Activated CD4-positive, alpha-beta T cell treated with anti-CD3 and anti-CD28 coated beads, Interleukin-2, amount 50 U/mL, for 16 hours (primary cell): ENCODE results near the gene RBX1.
A peak's percentile ranks its signal among the peaks of the same experiment; 100 is the strongest.
"Not testable (repeated sequence)": the region's sequence is repeated elsewhere in the genome, so short reads cannot be mapped to it uniquely, and the experiment has no call there.

Experiments used
- DNase-seq: peaks from one replicate; pipeline ENCODE4 v3.0.0-alpha.2; 2020

Gene RBX1

DNA sequence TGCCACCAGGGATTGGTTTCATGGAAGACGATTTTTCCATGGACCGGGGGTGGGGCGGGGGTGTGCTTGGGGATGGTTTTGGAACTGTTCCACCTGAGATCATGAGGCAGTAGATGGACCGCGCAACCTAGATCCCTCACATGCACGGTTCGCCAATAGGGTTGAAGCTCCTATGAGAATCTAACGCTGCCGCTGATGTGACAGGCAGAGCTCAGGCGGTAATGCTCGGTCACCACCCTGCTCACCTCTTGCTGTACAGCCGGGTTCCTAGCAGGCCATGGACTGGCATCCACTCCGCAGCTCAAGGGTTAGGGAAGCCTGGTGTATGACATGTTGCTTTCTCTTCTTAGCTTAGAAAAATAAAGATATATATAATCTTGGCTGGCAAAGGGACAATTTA is 22.0 kb downstream of the RBX1 start:
- no peak for DNase-seq

DNA sequence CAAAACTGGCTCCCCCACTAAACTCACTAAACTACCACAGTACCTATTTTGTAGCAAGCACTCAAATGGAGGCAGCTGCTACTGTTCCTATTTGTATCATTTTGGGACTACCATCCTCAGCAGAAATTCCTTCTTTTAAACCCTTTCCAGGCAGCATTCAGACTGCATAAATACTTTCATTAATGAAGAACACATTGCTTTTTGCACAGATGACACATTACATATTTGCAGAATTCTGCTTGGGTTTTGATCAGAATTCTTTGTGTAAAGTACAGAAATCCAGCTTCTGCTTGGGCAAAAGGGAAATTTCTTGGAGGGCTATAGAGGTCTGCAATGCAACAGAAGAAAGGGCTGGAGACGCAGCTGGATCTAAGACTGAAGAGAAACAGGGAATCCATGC is 24.2 kb downstream of the RBX1 start:
- DNase-seq = no peak

DNA sequence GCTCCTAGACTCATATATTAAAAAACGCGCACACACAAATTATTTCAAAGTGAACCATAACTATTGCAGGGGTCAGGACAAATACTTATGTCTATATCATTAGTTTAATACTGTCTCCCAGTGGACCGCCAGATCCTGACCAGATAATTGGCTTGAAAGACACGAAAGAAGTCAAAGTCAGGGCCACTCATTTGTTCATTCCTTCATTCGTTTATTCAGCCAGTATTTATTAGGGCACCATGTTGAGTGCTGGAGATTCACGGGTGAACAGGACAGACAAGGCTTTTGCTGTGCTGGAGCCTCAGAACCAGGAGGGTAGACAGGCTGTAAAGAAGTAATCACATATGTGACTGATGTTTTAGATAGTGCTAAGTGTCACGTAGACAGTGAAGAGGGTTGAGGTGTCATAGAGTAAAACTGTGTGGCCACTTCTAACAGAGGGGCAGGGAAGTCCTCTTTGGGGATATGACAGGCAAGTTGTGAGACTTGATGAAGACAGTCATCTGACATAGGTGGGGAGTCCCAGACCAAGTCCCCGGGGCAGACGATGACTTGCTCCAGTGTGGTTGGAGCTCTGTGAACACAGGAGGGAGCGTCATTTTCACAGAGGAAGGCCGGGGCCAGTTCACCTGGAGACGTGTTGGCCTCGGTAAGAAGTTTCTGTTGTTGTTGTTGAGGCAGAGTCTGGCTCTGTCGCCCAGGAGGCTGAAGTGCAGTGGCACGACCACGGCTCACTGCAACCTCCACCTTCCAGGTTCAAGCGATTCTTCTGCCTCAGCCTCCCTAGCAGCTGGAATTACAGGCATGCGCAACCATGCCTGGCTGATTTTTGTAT is 25.9 kb downstream of the RBX1 start:
- DNase-seq = no peak

DNA sequence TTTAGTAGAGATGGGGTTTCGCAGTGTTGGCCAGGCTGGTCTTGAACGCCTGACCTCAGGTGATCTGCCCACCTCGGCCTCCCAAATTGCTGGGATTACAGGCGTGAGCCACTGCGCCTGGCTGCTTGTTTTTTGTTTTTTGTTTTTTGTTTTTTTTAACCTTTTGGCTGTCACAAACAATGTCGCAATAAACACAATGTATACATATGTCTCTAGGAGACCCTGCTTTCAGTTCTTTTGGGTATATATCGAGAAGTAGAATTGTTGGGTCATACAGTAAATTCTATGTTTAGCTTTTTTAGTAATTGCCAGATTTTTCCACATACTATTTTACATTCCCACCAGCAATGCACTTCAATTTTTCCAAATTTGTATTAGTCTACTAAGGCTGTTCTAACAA is 28.0 kb downstream of the RBX1 start:
- no peak for DNase-seq

DNA sequence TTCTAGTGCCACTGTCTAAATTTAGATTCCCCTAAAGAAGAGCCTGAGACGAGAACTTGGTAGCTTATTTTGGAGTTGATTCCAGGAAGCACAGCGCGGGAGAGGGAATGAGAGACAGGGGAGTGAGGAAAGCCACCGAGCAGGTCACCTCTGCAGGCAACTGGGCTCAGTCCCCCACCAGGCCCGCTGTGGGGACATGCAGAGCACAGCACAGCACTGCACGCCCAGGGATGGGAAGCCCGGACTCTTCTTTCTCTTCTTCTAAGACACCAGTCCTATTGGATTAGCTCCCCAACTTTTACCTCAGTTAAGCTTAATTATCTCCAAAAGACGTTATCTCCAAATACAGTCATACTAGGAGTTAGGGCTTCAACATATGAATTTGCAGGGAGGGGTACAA is 28.7 kb downstream of the RBX1 start:
- DNase-seq = no peak

DNA sequence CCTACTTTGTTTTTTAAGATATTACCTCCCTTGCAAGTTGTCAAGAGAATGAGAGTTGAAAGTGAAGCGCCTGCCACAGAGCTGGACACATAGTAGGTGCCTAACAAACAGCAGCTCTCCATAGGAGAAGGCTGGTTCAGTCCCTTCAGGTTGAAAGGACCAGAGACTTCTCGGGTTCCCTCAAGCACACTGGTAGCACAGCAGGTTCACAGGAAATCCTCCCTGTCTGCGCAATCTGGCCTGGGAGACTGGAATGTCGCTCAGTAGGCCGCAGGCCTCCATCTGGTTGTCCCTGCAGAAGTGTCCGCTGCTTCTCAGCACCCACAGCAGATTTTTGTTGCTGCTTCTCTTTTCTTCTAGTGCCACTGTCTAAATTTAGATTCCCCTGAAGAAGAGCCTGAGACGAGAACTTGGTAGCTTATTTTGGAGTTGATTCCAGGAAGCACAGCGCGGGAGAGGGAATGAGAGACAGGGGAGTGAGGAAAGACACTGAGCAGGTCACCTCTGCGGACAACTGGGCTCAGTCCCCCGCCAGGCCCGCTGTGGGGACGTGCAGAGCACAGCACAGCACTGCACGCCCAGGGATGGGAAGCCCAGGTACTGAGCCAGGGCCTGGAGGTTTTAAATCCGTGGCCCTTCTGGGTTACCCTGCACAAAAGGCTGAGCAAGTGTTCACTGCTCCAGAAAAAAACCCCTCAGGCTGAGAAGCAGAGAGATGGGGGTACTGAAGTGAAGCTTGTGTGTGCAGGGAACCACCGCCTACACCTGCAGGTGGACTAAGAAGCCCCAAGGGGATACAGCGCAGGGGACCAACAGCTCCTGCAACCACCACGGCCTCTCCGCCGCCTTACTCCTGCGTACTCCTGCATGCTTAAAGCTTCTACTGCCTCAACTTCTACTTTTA is 31.6 kb downstream of the RBX1 start:
- no peak for DNase-seq

DNA sequence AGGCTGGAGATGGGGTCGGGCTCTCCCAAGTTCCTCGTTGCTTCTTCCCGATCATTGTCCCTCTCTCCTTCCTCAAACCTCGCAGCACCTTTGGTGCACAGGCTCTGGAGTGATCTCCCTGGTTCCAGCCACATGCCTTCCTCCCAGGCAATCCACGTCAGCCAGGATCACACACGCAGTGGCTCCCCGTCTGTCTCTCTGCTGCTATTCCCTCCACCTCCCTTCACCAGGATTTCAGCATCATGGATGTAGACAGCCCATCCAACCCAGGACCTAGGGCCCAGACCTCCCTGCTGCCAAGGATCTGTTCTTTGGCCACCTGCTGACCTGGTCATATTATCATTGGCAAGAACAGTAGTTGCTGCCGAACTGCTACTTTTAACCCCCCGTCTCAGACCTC is 40.1 kb downstream of the RBX1 start:
- DNase-seq = no peak

DNA sequence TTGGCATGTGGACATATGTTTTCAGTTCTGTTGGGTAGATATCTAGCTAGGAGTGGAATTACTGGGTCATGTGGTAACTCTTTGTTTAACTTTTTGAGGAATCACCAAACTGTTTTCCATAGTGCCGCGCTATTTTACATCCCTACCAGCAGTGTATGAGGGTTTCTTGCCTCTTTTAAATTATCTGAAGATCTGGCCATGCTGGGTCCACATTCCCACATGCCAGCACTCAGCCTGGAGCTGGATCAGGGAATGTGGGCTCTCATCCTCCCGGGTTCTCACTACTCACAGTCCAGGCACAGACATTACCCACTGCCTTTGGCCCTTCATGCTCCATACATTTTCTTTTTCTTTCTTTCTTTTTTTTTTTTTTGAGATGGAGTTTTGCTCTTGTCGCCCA is 44.6 kb downstream of the RBX1 start:
- no peak for DNase-seq

DNA sequence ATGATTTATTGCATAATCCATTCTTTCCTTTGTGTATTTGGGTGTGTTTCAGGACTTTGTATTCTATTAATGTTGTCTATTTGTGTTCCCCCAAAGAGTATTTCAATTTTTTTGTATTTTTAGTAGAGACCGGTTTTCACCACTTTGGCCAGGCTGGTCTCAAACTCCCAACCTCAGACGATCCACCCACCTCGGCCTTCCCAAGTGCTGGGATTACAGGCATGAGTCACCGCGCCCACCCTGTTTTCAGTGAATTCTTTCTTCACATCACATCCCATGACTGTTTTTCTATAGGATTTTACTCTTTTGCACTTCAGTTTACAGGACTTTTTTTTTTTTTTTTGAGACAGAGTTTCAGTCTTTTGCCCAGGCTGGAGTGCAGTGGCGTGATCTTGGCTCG is 46.3 kb downstream of the RBX1 start:
- no peak for DNase-seq

DNA sequence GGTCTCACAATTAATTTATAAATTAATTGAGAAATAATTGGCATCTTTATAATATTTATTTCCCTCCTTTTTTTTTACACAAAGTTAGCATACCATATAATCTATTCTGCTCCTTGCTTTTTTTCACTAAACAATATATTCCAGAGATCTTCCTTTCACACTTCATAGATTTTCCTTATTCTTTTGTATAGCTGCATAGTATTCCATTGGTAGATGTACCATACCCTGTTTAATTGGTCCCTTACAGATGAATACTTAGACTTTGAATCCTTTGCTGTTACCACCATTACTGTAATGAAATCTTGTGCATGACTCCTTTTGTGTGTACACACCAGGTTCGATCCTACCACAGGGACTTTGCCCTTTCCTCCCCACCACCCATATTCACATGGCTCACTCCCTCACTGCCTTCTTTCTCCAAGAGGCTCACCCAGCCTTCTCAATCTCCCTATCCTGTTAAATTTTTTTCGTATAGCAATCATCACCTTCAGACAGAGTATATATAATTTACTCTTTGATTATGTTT is 48.9 kb downstream of the RBX1 start:
- DNase-seq = no peak

DNA sequence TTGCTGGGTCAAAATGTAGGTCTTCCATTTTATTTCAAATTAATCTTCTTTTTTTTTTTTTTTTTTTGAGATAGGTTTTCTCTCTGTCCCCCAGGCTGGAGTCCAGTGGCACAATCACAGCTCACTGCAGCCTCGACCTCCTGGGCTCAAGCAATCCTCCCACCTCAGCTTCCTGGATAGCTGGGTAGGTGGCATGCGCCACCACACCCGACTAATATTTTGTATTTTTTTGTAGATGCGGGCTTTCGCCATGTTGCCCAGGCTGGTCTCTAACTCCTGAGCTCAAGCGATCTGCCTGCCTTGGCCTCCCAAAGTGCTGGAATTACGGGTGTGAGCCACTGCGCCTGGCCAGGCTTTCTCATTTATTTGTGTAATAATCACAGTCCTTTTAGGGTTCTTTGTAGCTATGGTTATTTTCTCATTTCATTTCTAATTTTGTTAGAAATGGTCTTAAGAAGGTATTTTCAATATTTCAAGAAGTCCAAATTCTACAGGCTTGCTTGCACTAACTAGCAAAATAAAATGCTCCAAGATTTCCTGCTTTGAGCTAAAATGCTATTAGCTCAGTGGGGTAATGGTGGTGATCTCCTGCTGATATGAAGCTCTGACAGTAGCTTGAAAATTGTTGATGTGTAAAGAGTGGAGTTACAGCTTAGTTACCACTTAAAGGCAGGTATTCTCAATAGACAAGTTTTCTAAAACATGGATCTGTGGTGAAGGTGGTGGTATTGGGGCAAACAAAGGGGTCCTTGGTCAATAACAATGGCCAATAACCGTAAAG is 50.0 kb downstream of the RBX1 start:
- DNase-seq = no peak

DNA sequence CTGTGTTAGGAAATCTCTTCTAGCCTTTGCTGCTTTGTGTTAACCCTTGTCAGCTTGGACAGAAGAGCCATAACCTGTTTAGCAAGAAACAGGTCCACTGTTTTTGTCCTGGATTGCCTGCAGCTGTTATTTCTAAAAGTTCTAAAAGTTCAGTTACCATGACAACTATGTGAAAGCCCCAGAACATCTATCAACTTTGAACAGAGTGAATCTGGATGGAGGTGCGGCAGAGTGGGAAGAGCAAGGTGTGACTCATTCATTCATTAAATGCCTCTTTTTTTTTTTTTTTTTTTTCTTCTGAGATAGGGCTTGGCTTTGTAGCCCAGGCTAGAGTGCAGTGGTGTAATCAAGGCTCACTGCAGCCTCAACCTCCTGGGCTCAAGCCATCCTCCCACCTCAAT is 50.5 kb downstream of the RBX1 start:
- DNase-seq = no peak

DNA sequence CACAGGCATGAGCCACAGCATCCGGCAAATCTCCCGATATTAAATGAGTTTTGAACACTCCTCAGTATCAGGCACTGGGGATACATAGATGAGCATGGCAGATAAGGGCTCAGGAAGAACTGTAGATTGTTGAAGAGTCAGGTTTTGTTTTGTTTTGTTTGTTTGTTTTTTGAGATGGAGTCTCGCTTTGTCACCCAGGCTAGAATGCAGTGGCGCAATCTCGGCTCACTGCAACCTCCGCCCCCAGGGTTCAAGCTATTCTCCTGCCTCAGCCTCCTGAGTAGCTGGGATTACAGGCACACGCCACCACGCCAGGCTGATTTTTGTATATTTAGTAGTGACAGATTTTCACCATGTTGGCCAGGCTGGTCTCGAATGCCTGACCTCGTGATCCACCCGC is 51.2 kb downstream of the RBX1 start:
- DNase-seq = not testable (repeated sequence)

DNA sequence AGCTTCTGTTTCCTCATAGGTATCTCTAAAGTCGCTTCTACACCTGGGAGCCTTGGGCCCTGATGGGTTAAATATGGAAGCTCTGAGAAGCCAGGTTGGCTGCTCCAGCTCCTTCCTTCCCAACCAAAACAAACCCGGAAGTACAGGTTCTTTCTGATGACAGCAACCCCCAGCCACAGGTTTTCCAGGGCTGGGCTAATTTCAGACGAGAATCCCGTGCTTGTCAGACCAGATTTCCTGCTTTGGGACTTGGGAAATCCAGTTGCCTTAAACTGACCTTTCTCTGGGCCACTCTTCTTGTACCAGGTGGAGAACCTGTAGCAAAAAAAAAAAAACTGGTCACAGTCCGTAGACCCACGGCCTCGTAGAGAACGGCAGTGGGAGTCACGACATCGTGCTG is 51.9 kb downstream of the RBX1 start:
- no peak for DNase-seq

DNA sequence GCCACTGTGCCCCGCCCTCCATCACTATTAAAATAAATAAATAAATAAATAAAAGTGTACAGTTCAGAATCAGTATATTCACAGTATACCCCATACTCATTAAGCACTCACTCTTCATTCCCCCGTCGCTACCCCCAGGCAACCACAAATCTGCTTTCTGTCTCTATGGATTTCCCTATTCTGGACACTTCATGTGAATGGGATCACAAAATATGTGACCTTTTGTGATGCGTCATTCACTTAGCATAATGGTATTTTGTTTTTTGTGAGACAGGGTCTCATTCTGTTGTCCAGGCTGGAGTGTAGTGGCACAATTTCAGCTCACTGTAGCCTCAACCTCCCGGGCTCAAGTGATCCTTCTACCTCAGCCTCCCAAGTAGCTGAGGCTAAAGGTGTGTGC is 52.8 kb downstream of the RBX1 start:
- DNase-seq = no peak

DNA sequence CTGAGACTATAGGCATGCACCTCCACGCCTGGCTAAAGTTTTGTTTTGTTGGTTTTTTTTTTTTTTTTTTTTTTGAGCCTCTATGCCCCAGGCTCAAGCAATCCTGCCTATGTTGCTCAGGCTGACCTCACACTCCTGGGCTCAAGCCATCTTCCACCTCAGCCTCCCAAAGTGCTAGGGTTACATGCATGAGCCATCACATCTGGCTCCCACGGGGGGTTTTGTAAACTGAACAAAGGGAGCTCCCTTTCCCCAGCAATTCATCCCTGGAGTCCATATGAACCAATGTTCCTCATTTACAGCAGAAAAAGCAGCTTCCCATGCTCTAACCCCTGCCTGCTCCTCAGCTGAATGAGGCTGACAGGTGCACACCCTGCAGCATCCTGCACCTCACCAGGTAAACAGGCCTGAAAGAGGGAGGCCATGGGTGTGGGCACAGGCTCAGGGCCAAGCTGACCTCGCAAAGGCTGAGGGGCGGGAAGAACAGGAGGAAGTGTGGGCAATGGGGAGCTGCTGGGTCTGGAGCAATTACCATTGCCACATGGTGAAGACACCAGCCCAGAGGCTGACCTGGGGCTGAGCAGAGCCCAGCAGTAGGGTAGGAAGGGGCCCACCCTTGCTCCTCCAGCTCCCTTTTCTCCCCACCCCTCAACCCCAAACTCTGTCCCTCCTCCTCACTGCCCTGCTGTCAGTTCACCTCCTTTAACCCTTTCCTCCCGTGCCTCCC is 58.2 kb downstream of the RBX1 start:
- DNase-seq = no peak

DNA sequence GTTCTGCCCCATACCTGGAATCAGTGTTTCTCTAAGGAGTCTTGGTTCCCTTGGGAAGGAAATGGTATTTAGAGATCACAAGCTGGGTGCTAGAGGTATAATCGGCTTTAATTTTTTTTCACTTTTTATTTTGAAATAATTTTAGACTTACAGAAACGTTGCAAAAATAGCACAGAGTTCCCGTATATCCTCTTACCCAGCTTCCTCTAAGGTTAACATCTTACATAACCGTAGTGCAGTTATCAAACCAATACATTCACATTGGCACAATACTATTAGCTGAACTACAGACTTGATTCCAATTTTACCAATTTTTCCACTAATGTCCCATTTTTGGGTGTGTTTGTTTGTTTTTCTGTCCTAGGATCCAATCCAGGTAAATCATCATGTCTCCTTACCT is 63.8 kb downstream of the RBX1 start:
- DNase-seq = no peak

DNA sequence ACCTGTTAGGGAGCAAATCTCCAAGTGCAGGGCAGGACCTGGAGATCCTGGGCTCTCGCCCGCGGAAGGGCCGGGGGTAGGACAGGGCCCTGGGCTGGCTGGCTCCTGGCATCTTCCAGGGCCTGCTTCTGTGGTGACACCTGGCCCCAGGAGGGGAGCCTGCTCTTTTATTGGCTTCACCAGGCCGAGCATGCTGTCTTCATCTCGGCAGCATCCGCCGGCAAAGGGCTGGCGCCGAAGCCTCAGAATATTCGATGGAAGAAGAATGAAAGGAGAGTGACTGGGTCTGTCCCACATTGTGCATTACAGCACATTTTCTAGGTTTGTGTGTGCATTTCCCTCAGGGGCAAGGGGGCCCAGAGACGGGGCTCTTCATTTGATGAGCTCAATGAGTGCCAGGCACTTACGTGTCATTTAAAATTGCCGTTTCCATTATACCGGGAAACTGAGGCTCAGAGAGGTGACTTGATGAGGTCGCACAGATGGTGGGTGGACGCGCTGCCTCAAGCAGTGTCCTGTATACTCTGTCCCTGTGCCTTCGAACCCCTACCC is 70.0 kb downstream of the RBX1 start:
- DNase-seq = no peak

DNA sequence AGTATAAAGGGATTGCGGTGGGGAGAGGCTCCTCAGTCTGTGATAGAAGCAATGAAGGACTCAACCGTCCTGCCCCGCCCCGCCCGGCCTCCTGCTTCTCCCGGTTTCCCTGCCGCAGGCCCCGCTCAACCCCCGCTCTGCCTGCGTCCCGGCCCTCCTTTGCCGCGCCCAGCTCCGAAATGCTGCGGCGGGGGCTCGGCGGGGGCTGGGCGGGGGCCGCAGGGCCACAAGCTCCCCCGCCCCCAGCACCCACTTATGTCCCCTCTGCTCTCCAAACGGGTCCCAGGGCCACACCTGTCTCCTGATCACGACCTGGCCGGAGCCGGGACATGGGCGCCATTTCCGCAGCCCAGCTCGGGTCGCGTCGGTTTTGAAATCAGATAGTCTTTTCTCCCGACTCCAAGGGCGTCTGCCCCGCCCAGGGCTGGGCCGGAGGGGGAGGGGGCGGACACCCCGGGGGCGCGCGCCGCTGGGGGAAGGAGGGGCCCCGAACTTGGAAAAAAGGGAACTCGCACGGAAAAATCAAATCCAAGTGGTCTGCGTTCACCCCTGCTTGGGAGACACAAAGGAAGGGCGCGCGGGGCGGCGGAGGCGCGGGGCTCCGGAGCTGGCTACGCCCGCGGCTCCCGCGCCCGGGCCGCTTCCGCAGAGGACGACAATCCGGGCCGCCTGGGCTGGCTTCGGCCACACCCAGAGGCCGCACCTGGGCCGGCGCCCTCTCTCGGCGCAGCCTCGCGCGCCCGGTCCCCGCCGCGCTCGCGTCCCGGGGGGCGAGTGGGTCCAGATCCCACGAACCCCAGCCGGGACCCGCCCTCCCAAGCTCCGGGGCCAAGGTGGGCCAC is 70.7 kb downstream of the RBX1 start:
- peak; percentile 56 for DNase-seq

DNA sequence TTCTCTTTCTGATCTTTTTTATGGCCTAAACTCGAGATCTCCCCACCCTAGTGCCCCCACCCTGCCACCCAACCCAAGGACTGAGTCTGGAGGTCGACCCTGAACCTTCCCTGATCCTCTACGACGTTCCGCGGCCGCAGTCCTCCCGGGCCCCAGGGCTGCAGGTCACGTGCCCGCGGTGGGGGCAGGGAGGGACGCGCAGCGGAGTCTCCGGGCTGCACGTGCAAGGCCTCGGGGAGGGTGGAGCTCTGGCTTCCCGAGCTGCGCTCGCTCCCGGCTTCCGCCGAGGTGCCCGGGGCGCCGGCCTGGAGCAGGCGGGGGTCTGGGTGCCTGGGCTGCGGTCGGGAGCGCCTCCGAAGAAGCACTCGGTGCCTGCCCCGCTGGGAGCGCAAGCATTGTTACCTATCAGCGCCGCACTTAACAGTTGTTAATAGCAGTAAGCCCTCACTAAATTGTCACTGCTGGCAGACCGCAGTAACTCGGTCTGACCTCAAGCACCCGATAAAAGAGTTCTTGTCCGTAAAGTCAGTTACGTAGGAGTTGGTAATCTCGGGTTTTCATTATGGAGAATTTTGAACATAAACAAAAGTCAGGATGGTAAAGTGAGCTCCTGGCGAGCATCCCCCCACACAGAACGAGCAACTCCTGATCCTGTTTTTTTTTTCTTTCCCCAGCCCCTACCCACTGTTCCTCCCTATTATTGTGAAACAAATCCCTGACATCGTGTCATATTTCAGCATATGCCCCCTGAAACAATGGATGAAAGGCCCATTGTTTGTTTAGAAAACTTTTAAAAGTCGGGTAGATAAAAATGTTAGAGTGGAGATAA is 71.5 kb downstream of the RBX1 start:
- peak; percentile 86 for DNase-seq
